HS-5 (cell line): ENCODE data around the gene ITGB1BP2.
A peak's percentile ranks its signal among the peaks of the same experiment; 100 is the strongest.
"Not testable (repeated sequence)": the region's sequence is repeated elsewhere in the genome, so short reads cannot be mapped to it uniquely, and the experiment has no call there.

Experiments used
- DNase-seq: peaks from one replicate; pipeline ENCODE4 v3.0.0-alpha.2; 2012; ENCODE audit warnings: low read depth

The ITGB1BP2 gene

DNA sequence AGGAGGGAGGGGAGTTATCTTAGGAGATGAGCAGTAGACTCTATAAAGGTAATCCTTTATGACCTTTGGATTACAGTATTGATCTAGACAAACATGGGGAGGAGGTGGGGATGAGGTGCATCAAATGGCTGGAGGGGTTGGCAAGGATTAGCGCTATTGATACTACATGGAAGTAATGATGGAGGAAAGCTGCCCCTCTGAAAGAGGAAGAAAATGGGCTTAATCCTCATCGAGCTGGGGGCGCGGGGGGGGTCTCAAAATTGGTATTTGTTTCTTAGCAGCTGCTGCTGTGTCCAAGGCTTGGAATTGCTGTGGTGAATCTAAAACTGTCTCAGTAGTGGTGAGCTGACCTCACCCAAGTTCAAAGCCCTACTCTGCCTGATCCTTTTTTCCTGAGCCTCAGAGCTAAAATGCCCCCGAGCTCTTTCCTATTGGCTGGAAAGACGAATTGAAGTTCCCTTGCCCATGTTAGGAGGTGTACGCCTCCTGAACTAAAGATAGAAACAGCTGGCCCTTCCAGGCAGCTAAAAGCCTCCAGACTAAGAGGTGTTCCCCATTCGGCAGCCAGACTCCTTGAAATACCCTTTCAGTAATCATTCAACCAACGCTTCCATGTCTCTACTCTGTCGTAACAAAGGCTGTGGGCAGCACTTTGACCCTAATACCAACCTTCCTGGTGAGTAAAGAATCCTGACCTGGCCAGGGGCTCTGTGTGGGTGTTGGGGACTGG is at the start of gene ITGB1BP2:
TSS of gene ITGB1BP2 (plus strand) at position 556 of the 730 bp plus-strand sequence. CDS start at position 613, 57 bp downstream.
- no peak for DNase-seq

DNA sequence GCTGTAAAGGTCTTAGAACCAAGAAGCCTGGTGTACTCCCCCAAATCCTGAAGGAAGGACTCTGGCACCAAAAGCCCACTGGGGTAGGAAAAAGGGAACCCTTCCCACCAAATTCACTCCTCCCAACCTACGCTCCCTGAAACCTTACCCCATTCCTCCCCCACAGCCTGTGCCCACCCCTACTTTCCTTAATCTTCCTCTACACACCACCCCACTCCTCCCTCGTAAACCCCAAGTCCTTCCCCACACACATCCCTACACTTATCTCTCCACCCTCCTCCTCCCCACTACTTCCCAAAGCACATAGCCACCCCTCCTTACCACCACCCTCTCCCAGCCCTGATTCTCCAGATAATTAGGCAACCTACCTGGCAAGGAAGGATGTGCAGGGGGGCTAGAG is 49.3 kb upstream of the ITGB1BP2 start:
- no peak for DNase-seq

GRCh38 chrX:71253253-71254091 is 48.1 kb upstream of the ITGB1BP2 start:
- no peak for DNase-seq

GRCh38 chrX:71254092-71254963 is 47.2 kb upstream of the ITGB1BP2 start, which contains the start of gene ZMYM3:
Gene ZMYM3 (minus strand): TSS chrX:71254140. CDS start chrX:71253255, 885 bp downstream.
- DNase-seq, result no peak

- DNase-seq, result no peak
Measured at GRCh38 chrX:71256051-71256450, 45.5 kb upstream of the ITGB1BP2 start.

DNA sequence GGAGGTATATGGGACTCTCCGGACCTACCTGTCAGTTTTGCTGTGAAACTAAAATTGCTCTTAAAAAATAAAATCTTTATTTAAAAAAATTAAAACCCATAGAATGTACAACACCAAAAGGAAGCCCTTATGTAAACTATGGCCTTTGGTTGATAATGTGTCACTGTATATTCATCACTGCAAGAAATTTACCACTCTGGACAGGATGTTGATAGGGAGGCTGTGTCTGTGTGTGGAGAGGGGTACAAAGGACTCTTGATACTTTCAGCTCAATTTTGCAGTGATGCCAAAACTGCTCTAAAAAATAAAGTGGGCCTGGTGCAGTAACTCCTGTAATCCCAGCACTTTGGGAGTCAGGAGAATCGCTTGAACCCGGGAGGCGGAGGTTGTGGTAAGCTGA is 44.7 kb upstream of the ITGB1BP2 start:
- no peak for DNase-seq

- not testable (repeated sequence) for DNase-seq
Measured at GRCh38 chrX:71268624-71269023, 32.9 kb upstream of the ITGB1BP2 start.

GRCh38 chrX:71269801-71270395 is 31.7 kb upstream of the ITGB1BP2 start:
- no peak for DNase-seq

- not testable (repeated sequence) for DNase-seq
Measured at GRCh38 chrX:71272313-71272712, 29.2 kb upstream of the ITGB1BP2 start.

- DNase-seq, result not testable (repeated sequence)
Measured at GRCh38 chrX:71281300-71281699, 20.2 kb upstream of the ITGB1BP2 start.

DNA sequence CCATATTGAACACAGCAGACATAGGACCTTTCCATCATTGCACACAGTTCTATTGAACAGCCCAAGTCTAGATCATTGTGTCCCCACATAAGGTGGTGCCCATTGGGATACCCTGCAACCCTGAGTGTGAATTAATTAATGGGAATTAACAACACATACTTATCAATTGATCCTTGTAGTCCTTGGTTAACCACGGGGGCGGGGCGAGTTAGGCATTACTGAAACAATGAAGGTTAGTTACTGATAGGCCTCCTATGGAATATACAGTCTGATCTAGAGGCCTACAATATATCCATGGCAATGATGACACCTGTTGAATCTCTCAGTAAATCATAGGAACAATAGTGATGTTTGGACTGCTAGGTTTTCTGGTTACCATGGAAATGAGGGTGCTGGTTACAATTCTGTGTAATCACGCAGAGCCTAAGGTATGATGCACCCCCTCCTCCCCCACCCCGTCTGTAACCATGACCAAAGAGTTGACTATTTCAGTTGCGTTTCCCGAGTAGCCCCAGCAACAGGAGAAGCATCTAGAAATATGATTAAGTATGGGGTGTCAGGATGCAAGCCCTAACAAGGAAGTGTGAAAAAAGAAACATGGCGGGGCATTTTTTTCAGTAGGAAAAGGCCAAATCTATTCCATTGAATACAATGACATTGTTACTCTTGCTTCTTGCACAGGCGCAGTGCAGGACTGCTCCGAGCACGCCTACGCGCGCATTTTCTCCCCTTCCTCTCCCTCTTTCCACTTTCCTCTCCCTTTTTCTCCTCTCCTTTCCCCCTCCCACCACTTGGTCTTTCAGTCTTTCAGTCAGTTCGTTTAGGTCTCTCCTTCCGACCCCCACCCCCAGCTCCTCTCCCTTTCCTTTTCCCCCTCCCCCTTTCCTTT is 18.8 kb upstream of the ITGB1BP2 start:
- DNase-seq, result no peak

- DNase-seq, result peak; percentile 94
Measured at GRCh38 chrX:71283403-71284143, 18.0 kb upstream of the ITGB1BP2 start, which contains the start of gene NONO. Gene NONO (plus strand): TSS chrX:71283635. CDS start chrX:71290638, 7,003 bp downstream.

DNA sequence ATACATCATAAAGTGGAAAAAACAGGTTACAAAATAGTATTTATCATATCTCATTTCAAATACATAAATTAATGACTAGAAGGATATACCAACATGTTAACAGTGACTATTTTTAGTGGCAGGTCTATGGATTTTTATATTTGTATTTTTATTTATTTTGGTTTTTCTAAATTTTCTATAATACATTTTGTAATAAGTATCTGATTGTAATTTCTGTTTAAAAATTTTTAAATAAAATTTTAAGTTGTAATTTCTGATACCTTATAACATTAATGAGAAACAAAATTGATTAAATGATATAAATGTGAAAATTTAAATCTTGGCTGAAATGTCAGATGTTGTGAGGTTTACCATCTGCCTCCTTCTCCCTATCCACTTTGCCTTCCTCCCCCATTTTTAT is 15.6 kb upstream of the ITGB1BP2 start:
- no peak for DNase-seq

GRCh38 chrX:71291381-71291780 is 10.2 kb upstream of the ITGB1BP2 start:
- no peak for DNase-seq

DNA sequence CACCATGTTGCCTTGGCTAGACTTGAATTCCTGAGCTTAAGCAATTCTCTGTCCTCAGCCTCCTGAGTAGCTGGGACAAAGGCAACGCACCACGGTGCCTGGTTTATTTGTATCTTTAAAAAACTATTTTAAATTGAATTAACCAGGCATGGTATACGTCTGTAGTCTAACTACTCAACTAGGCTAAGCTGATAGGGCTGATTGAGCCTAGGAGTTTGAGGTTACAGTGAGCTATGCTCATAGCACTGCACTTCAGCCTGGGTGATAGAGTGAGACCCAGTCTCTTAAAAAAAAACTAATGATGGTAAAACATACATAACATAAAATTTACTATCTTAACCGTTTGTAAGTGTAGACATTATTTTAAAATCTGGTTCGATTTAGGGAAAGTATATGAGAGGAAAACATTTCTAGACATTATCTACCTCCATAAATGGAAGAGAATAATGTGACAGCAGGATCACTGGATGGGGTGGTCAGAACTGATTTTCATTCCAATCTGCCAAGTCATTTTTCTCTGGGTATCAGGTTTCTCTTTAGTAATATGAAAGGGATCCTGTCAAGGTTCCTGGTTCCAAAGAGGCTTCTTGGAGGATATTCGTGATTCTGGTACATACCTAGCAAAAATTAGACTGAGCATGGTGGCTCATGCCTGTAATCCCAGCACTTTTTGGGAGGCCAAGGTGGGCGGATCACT is 8.7 kb upstream of the ITGB1BP2 start:
- DNase-seq, result peak; percentile 16

GRCh38 chrX:71296806-71297205 is 4.7 kb upstream of the ITGB1BP2 start:
- no peak for DNase-seq

DNA sequence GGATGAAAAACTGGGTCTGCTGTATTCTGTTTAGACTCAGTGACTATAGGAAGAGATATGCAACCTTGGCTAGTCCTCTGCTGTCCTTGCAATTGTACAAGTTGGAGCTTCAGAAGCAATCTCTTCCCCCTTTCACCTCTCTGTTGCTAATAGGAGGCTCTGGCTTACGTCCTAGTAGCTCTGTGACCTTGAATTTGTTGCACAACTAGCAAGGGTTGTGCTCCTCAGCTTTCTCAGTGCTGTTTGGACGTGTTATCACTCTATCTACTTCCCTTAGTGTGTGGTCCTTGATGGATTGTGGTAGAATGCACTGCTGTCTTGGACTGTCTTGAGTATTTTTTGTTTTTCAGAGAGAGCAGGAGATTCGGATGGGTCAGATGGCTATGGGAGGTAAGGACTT is 3.4 kb upstream of the ITGB1BP2 start:
- no peak for DNase-seq

DNA sequence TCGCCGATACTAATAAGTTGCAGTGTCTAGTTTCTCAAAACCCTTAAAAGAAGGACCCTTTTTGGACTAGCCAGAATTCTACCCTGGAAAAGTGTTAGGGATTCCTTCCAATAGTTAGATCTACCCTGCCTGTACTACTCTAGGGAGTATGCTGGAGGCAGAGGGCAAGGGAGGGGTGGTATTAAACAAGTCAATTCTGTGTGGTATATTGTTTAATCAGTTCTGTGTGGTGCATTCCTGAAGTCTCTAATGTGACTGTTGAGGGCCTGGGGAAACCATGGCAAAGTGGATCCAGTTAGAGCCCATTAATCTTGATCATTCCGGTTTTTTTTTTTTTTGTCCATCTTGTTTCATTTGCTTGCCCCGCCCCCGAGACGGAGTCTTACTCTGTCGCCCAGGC is 1.5 kb upstream of the ITGB1BP2 start:
- not testable (repeated sequence) for DNase-seq

DNA sequence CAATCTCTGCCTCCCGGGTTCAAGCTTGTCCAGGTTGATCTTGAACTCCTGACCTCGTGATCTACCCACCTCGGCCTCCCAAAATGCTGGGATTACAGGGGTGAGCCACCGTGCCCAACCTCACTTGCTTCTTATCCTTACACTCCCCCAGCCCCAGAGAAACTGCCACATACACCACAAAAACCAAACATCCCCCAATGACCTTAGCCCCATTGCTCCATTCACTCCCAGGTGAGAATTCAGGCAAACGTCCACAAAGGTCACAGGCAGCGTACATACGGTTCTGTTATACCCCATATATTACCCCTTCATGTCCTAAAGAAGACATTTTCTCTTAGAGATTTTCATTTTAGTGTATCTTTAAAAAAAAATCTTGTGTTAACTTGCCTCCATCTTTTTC is 1.1 kb upstream of the ITGB1BP2 start:
- DNase-seq, result not testable (repeated sequence)
